ENCODE data around the gene NKX3-2.

- no peak for TF ChIP-seq ETV6 (IDR thresholded peaks at IDR 0.05; ENCODE audit: borderline replicate concordance in 1 of 2, low read depth in 2 of 2, low read length in 1 of 2)
- no peak for TF ChIP-seq ETV6 (CRISPR knock-in tag; IDR thresholded peaks at IDR 0.05; ENCODE audit: borderline replicate concordance)
- no peak for TF ChIP-seq RNF219 (CRISPR knock-in tag; IDR thresholded peaks at IDR 0.05)
- TF ChIP-seq ZBTB43 (CRISPR knock-in tag; IDR thresholded peaks at IDR 0.05): no peak
- no peak for TF ChIP-seq SIN3B (IDR thresholded peaks at IDR 0.05; ENCODE audit: low read depth)
- no peak for TF ChIP-seq ZBTB1 (CRISPR knock-in tag; IDR thresholded peaks at IDR 0.05; ENCODE audit: borderline replicate concordance, low read depth)
- no peak for TF ChIP-seq CAMTA2 (CRISPR knock-in tag; conservative IDR thresholded peaks at IDR 0.05)
- no peak for TF ChIP-seq BACH1 (tag; IDR thresholded peaks at IDR 0.05)
These were observed 9.2 kb downstream of the NKX3-2 start for GRCh38 chr4:13535118-13535517.
